HepG2 (cell line): ENCODE measurements around the gene ITPR1. TPM values are rescaled to one million over a fixed set of nuclear protein-coding genes. Genes with fewer than 3 reads are reported as not detected.

Source experiments
- ATF2 ChIP-seq: sonication (generic); formaldehyde crosslinking; IDR thresholded peaks from 2 replicates; pipeline ENCODE4 v1.4.0; 2020; ENCODE audit warnings: missing genetic modification reagents
- ATRX ChIP-seq: sonication (generic); formaldehyde crosslinking; IDR thresholded peaks from 2 replicates; pipeline ENCODE4 v1.4.0; 2020; ENCODE audit warnings: missing genetic modification reagents, borderline replicate concordance
- ELF1 ChIP-seq: sonication (generic); formaldehyde crosslinking; IDR thresholded peaks from 2 replicates; pipeline ENCODE4 v1.4.0; 2020; ENCODE audit warnings: missing genetic modification reagents
- ETS1 ChIP-seq: sonication (generic); formaldehyde crosslinking; IDR thresholded peaks from 2 replicates; pipeline ENCODE4 v1.4.0; 2020; ENCODE audit warnings: missing genetic modification reagents
- FOXM1 ChIP-seq: sonication (generic); formaldehyde crosslinking; IDR thresholded peaks from 2 replicates; pipeline ENCODE4 v1.5.0; 2020; ENCODE audit warnings: missing genetic modification reagents
- HMG20B ChIP-seq: conservative IDR thresholded peaks from 2 replicates; pipeline ENCODE4 v1.6.1; 2016; ENCODE audit warnings: missing genetic modification reagents, missing compliant biosample characterization
- MAF1 ChIP-seq: sonication (generic); formaldehyde crosslinking; IDR thresholded peaks from 2 replicates; pipeline ENCODE4 v1.5.0; 2020; ENCODE audit warnings: missing genetic modification reagents, borderline replicate concordance
- MLXIP ChIP-seq: sonication (generic); formaldehyde crosslinking; IDR thresholded peaks from 2 replicates; pipeline ENCODE4 v1.9.0; 2021; ENCODE audit warnings: missing genetic modification reagents, borderline replicate concordance
- NCOA2 ChIP-seq: sonication (generic); formaldehyde crosslinking; IDR thresholded peaks from 2 replicates; pipeline ENCODE4 v1.8.0; 2022; ENCODE audit warnings: inconsistent platforms
- NR2C2 ChIP-seq: sonication (generic); formaldehyde crosslinking; IDR thresholded peaks from 2 replicates; pipeline ENCODE4 v1.4.0; 2020; ENCODE audit warnings: missing genetic modification reagents, mild to moderate bottlenecking, moderate library complexity, borderline replicate concordance
- TOE1 ChIP-seq: sonication (generic); formaldehyde crosslinking; IDR thresholded peaks from 2 replicates; pipeline ENCODE4 v1.4.0; 2020; ENCODE audit warnings: mild to moderate bottlenecking, missing genetic modification reagents
- ZFP62 ChIP-seq: sonication (generic); formaldehyde crosslinking; IDR thresholded peaks from 2 replicates; pipeline ENCODE4 v1.4.0; 2020; ENCODE audit warnings: missing genetic modification reagents
- ZGPAT ChIP-seq: IDR thresholded peaks from 2 replicates; pipeline ENCODE4 v1.6.1; 2016; ENCODE audit warnings: mild to moderate bottlenecking
- ZNF234 ChIP-seq: sonication (generic); formaldehyde crosslinking; conservative IDR thresholded peaks from 2 replicates; pipeline ENCODE4 v1.5.1; 2020; ENCODE audit warnings: mild to moderate bottlenecking, missing genetic modification reagents
- ZNF251 ChIP-seq: sonication (generic); formaldehyde crosslinking; IDR thresholded peaks from 2 replicates; pipeline ENCODE4 v1.9.0; 2021; ENCODE audit warnings: mild to moderate bottlenecking, missing genetic modification reagents
- ZNF446 ChIP-seq: sonication (generic); formaldehyde crosslinking; IDR thresholded peaks from 2 replicates; pipeline ENCODE4 v1.5.0; 2020; ENCODE audit warnings: mild to moderate bottlenecking, missing genetic modification reagents
- ZNF484 ChIP-seq: sonication (generic); formaldehyde crosslinking; IDR thresholded peaks from 2 replicates; pipeline ENCODE4 v1.5.1; 2020; ENCODE audit warnings: mild to moderate bottlenecking, low read depth, missing genetic modification reagents, borderline replicate concordance
- ZNF549 ChIP-seq: sonication (generic); formaldehyde crosslinking; IDR thresholded peaks from 2 replicates; pipeline ENCODE4 v1.5.0; 2020; ENCODE audit warnings: missing genetic modification reagents
- polyA plus RNA-seq, 8 experiments: library from polyadenylated mRNA; depleted of rRNA in 3 of 8; stranded (reverse) in 7 of 8; unstranded in 1 of 8; fragments of >200 nt; fragmentation: Illumina TruSeq in 4 of 8; extraction: Trizol in 4 of 8; gene quantifications; 2 replicates each; pipeline versions ENCODE4 v1.2.1 to v1.2.3, GENCODE V29; 2011 to 2016; ENCODE audit warnings: low read depth in 4 of 8, missing spikeins in 1 of 8, mixed read lengths in 1 of 8; ENCODE audit not compliant: insufficient read depth in 1 of 8
- total RNA-seq, 5 experiments: library from RNA; depleted of rRNA; stranded (reverse); fragments of >200 nt; fragmentation: Illumina TruSeq; extraction: Trizol; gene quantifications; 2 replicates each; pipeline ENCODE4 v1.2.3, GENCODE V29; 2016; ENCODE audit warnings: low read depth in 1 of 5
- TF ChIP-seq, protein P1 (sequence below): sonication (generic); formaldehyde crosslinking; IDR thresholded peaks from 2 replicates; pipeline ENCODE4 v1.4.0; 2020; ENCODE audit warnings: missing genetic modification reagents; ENCODE audit errors: not compliant biosample characterization
- TF ChIP-seq, protein P2 (sequence below): sonication (generic); formaldehyde crosslinking; IDR thresholded peaks from 2 replicates; pipeline ENCODE4 v1.4.0; 2020; ENCODE audit warnings: mild to moderate bottlenecking, missing genetic modification reagents, borderline replicate concordance

The ITPR1 gene
- total and polyA plus RNA-seq, 2 of the 13 experiments (the other 11 are each of a cell fraction or from before 2014, with no cell fraction given): 10.0 to 11.4 TPM

GRCh38 chr3:4752201-4753072, 259.3 kb downstream of the ITPR1 start (continued):
- TF ChIP-seq ATF2 (CRISPR knock-in tag) (0 out of 2 replicates have a peak, but pooled peaks have one; percentile 11), ZNF251 (CRISPR knock-in tag) (no peak), MAF1 (CRISPR knock-in tag) (no peak), ZGPAT (CRISPR knock-in tag) (peak; percentile 85), MLXIP (no peak), ETS1 (no peak), NCOA2 (peak; percentile 57), ZFP62 (no peak), ZNF484 (CRISPR knock-in tag) (no peak), ZNF234 (CRISPR knock-in tag) (no peak), ZNF446 (CRISPR knock-in tag) (no peak), FOXM1 (CRISPR knock-in tag) (no peak), TOE1 (CRISPR knock-in tag) (no peak), ELF1 (CRISPR knock-in tag) (no peak), NR2C2 (CRISPR knock-in tag) (no peak), ZNF549 (no peak), ATRX (CRISPR knock-in tag) (no peak), HMG20B (CRISPR knock-in tag) (no peak)
- TF ChIP-seq, protein P1, sequence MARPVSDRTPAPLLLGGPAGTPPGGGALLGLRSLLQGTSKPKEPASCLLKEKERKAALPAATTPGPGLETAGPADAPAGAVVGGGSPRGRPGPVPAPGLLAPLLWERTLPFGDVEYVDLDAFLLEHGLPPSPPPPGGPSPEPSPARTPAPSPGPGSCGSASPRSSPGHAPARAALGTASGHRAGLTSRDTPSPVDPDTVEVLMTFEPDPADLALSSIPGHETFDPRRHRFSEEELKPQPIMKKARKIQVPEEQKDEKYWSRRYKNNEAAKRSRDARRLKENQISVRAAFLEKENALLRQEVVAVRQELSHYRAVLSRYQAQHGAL (CRISPR knock-in tag): no peak
- TF ChIP-seq, protein P2, sequence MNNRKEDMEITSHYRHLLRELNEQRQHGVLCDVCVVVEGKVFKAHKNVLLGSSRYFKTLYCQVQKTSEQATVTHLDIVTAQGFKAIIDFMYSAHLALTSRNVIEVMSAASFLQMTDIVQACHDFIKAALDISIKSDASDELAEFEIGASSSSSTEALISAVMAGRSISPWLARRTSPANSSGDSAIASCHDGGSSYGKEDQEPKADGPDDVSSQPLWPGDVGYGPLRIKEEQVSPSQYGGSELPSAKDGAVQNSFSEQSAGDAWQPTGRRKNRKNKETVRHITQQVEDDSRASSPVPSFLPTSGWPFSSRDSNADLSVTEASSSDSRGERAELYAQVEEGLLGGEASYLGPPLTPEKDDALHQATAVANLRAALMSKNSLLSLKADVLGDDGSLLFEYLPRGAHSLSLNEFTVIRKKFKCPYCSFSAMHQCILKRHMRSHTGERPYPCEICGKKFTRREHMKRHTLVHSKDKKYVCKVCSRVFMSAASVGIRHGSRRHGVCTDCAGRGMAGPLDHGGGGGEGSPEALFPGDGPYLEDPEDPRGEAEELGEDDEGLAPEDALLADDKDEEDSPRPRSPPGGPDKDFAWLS (CRISPR knock-in tag): no peak
